ENCODE measurements around the gene SPPL3.

SPPL3 gene

GRCh38 chr12:120879102-120879501, 25.1 kb downstream of the SPPL3 start:
- no peak for DNase-seq (ENCODE audit: low read depth in 2 of 3, low spot score in 1 of 3)

DNA sequence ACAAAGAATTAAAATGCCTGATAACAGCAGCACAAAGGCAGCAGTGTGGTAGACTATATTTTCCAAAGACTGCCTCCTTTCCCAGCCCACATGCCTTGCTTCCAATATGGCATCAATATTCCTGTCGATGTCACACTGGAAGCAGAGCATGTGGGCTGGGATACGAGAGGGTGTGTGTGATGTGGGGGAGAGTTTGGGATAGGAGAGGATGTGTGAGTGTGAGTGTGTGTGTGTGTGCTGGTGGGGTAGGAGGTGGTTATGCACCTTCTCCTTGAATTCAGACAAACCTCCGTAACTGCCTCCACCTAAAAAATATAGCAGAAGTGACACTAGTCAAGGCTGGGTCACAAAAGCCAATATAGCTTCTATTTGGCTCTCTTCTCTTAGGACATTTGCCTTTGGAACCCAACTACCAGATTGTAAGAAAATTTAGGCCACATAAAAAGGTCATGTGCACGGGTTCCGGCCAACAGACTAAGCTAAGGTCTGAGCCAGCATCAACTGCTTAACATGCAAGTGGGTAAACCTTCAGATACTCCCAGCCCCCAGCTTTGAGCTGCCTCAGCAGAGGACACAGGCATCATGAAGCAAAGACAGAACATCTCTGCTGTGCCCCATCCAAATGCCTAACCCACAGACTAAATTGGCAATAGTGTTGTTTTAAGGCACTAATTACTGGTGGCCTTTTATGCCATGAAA, 29.5 kb downstream of the SPPL3 start:
- no peak for DNase-seq (ENCODE audit: low read depth in 2 of 3, low spot score in 1 of 3)

DNA sequence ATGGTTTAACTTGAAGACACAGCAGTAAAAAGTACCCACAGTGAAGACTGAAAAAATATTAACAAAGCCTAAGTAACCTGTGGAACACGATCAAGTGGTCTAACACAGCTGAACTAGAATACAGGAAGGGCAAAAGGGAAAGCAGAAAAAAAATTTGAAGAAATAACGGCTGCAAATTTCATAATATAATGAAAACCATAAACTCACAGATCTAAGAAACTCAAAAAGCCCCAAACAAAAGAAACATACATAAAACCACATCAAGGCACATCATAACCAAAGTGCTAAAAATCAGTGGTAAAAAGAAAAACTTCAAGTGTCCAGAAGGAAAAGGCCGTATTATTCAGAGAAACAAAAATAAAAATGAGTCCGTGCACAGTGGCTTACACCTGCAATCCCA, 30.9 kb downstream of the SPPL3 start:
- no peak for DNase-seq (ENCODE audit: low read depth in 2 of 3, low spot score in 1 of 3)

GRCh38 chr12:120872487-120872886, 31.7 kb downstream of the SPPL3 start:
- no peak for DNase-seq (ENCODE audit: low read depth in 2 of 3, low spot score in 1 of 3)

- DNase-seq (ENCODE audit: low read depth in 2 of 3, low spot score in 1 of 3), result no peak
Measured at GRCh38 chr12:120870415-120870814, 33.7 kb downstream of the SPPL3 start.

- DNase-seq (ENCODE audit: low read depth in 2 of 3, low spot score in 1 of 3), result no peak
Measured at GRCh38 chr12:120869376-120869775, 34.8 kb downstream of the SPPL3 start.

DNA sequence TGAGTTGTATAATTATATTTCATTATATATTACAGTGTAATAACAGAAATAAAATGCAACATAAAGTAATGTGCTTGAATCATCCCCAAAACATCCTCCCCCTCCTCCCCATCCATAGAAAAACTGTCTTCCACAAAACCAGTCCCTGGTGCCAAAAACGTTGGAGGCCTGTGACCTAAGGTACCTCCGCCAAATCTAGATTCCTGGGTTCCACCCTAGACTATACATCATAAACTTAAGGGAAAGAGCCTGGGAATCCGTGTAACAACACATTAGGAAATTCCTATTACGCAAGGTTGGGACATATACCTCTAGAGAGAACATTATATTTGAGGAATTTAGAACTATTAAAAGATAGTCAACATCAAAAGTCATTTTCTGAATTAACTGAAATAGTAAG, 38.0 kb downstream of the SPPL3 start:
- DNase-seq (ENCODE audit: low read depth in 2 of 3, low spot score in 1 of 3), result no peak

- no peak for DNase-seq (ENCODE audit: low read depth in 2 of 3, low spot score in 1 of 3)
Measured at GRCh38 chr12:120865098-120865497, 39.1 kb downstream of the SPPL3 start.

DNA sequence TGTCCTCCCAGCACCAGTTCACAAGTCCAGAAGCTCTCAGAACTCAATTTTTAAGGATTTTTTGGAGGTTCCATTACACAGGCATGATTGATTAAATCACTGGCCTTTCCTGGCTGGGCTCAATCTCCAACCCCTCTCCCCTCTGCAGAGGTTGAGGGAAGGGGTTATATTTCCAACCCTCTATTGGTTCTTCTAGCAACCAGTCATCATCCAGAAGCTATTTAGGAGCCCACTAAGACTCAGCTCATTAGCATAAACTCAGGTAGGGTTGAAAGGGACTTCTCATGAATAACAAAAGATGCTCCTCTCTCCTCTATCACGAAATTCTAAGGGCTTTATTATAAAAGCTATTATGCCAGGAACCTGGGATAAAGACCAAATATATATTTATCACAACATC, 41.5 kb downstream of the SPPL3 start:
- DNase-seq (ENCODE audit: low read depth in 2 of 3, low spot score in 1 of 3), result no peak

- DNase-seq (ENCODE audit: low read depth in 2 of 3, low spot score in 1 of 3), result no peak
Measured at GRCh38 chr12:120861074-120861795, 42.9 kb downstream of the SPPL3 start.

GRCh38 chr12:120858306-120859088, 45.7 kb downstream of the SPPL3 start:
- DNase-seq (ENCODE audit: low read depth in 2 of 3, low spot score in 1 of 3), result no peak

GRCh38 chr12:120856980-120857379, 47.2 kb downstream of the SPPL3 start:
- DNase-seq (ENCODE audit: low read depth in 2 of 3, low spot score in 1 of 3), result no peak

GRCh38 chr12:120855823-120856588, 48.2 kb downstream of the SPPL3 start:
- DNase-seq (ENCODE audit: low read depth in 2 of 3, low spot score in 1 of 3), result no peak

DNA sequence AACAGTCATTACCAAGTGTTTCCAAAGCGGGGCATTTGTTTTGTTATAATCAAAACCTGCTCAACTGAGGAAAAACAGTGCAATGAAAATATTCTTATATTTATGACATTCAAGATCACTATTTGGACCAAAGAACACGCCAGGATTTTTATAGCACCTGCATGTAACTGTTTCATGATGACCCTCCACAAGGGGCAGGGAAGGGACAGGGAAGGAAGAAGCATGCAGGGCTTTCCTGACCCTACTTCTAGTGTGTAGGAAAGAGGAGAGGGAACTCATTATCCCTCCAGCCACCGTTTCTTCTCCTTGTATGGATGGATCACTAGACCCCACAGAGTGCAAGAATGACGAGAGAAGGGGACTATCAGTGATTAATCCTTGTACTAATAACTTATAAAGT, 49.4 kb downstream of the SPPL3 start:
- no peak for DNase-seq (ENCODE audit: low read depth in 2 of 3, low spot score in 1 of 3)

DNA sequence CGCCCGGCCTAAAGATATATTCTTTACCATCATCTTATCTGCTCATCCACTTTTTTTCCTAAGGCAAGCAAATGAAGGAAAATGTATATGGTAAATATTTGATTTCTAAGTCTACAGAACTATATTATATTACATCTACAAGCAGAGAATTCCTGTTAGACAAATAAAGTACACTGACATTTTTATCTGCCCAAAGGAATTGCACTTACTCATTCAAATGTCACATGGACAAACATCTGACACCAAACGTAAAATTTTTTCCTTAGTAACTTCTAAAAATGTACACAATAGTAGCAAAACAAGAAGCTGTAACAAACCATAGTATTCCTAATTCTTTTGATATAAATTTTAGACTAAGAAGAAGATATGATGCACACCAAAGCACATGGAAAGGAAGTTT, 51.0 kb downstream of the SPPL3 start:
- DNase-seq (ENCODE audit: low read depth in 2 of 3, low spot score in 1 of 3), result no peak

- no peak for DNase-seq (ENCODE audit: low read depth in 2 of 3, low spot score in 1 of 3)
Measured at GRCh38 chr12:120851944-120852343, 52.2 kb downstream of the SPPL3 start.

GRCh38 chr12:120851444-120851843, 52.7 kb downstream of the SPPL3 start:
- no peak for DNase-seq (ENCODE audit: low read depth in 2 of 3, low spot score in 1 of 3)

- DNase-seq (ENCODE audit: low read depth in 2 of 3, low spot score in 1 of 3), result no peak
Measured at GRCh38 chr12:120849765-120850164, 54.4 kb downstream of the SPPL3 start.

DNA sequence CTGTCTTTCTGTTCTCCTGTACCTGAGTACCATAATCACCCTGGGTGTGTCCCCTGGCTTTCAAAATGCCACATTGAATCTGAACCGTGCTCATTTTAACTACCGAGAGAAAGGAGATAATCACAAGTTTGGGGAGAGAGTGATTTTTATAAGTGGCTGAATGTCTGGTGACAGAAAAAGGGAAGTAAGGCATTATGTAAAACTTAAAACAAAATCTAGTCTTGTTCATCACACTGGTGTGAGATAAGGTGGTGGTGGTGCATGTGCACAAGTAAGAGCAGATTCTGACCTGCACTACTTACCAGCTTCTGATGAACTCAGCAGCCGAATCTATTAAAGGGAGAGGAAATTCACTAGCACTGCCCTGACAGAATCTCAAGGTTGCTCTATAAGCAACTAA, 56.3 kb downstream of the SPPL3 start:
- no peak for DNase-seq (ENCODE audit: low read depth in 2 of 3, low spot score in 1 of 3)

GRCh38 chr12:120847392-120847791, 56.8 kb downstream of the SPPL3 start:
- DNase-seq (ENCODE audit: low read depth in 2 of 3, low spot score in 1 of 3), result no peak

DNA sequence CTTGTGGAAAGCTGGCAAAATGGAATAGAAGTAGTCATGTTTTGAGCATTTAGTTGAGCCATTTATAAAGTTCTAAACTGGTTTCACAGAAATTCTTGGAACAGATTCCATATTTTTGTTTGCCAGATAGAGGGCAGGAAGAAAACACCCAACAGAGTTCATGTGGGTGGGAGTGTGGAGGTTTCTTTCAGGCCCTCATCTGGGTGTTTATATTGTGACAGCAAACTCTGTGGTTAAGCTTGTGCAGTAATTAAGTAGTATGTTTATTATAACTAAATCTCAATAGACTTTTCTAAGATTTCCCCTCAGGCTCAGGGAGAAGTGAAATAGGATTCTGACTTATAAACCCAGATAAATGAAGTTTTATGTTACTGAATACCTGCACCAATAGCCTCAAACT, 57.4 kb downstream of the SPPL3 start:
- no peak for DNase-seq (ENCODE audit: low read depth in 2 of 3, low spot score in 1 of 3)

Measured in stimulated activated CD4-positive, alpha-beta T cell treated with anti-CD3 and anti-CD28 coated beads, Interleukin-12 subunit alpha, Interleukin-12 subunit beta, amount 100 ng/mL, for 48 hours (primary cell).